ENCODE results near the gene QTRT2. TPM values are rescaled to one million over a fixed set of nuclear protein-coding genes. Genes with fewer than 3 reads are reported as not detected.

Gene QTRT2
- total and polyA plus RNA-seq, 2 of the 8 experiments (the other 6 are each of a cell fraction or from before 2014, with no cell fraction given), result 13.3 to 54.5 TPM

DNA sequence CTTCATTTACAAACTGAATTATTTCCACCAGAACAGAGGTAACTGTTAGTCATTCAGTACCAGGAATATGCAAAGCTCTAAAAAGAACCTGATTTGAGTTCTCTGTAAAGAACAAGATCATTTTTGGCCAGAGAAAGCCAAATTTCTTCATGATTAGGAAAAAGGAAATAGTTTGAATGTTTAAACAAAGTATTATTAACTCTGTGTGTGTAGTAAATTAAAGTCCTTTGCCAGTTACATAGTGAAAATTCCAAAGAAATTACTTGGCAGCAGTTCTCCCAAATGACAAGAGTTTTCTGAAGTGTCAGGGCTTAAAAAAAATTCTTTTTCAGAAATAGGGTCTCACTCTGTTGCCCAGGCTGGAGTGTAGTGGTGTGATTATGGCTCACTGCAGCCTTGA is 24.5 kb downstream of the QTRT2 start (continued):
- TF ChIP-seq, protein P1, sequence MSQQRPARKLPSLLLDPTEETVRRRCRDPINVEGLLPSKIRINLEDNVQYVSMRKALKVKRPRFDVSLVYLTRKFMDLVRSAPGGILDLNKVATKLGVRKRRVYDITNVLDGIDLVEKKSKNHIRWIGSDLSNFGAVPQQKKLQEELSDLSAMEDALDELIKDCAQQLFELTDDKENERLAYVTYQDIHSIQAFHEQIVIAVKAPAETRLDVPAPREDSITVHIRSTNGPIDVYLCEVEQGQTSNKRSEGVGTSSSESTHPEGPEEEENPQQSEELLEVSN (IDR thresholded peaks at IDR 0.05), result no peak
- TF ChIP-seq SRF (IDR thresholded peaks at IDR 0.05; ENCODE audit: low read depth, low read length) (no peak), SP4 (IDR thresholded peaks at IDR 0.05; ENCODE audit: low read length) (no peak)

Measured in H1 (cell line).